Colon (tissue), 2 donors: Measurements from ENCODE around the gene SF3A2.
"Not testable (repeated sequence)": the region's sequence is repeated elsewhere in the genome, so short reads cannot be mapped to it uniquely, and the experiment has no call there.

Experiments
- FAIRE-seq: peaks from 2 replicates; lab custom pipeline; 2012; peaks lifted over from hg19 to GRCh38; lab: Jason Lieb, UNC
- donor health status: control.
- donor health status: control.

SF3A2 gene, protein sequence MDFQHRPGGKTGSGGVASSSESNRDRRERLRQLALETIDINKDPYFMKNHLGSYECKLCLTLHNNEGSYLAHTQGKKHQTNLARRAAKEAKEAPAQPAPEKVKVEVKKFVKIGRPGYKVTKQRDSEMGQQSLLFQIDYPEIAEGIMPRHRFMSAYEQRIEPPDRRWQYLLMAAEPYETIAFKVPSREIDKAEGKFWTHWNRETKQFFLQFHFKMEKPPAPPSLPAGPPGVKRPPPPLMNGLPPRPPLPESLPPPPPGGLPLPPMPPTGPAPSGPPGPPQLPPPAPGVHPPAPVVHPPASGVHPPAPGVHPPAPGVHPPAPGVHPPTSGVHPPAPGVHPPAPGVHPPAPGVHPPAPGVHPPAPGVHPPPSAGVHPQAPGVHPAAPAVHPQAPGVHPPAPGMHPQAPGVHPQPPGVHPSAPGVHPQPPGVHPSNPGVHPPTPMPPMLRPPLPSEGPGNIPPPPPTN

DNA sequence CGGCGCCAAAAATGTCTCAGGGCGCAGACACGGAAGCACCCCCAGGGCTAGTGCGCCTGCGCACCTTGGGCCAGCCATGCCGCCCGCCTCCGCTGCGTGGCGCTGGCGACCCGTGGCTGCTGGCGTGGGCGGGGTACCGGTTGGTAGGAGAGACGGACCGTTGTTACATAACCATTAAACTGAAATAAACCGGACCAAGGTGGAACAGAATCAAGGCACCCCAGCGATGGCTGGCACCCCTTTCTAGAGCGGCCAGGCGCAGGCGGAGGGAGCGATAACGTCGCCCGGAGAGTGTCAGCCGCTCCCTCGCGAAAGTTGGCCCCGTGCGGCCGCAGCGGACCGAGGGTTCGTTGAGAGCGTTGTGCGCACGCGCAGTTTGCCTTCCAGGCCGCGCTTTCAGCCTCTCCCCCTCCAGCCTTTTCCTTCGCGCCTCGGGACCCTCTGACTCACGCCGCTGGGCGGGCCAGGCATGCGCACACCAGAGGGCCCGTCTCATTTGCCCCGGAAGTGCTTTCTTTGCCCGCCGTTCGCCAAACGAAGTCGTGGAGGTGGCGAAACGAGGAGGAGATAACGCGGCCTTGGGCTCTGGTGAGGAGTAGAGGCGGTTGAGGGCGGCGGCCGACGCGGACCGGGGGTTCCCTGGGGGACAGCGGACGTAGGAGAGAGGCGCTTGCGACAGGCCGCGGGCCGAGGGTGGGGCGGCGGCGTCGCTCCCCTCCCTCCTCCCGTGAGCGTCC, at the start of gene SF3A2, which contains the start of gene PLEKHJ1:
TSS of gene SF3A2 (plus strand) at position 511 of the 737 bp plus-strand sequence. CDS start 6,595 bp downstream, outside the sequence.
TSS of gene PLEKHJ1 (minus strand) at position 16 of the 737 bp plus-strand sequence. CDS start 81 bp downstream, outside the sequence.
- FAIRE-seq: no peak

DNA sequence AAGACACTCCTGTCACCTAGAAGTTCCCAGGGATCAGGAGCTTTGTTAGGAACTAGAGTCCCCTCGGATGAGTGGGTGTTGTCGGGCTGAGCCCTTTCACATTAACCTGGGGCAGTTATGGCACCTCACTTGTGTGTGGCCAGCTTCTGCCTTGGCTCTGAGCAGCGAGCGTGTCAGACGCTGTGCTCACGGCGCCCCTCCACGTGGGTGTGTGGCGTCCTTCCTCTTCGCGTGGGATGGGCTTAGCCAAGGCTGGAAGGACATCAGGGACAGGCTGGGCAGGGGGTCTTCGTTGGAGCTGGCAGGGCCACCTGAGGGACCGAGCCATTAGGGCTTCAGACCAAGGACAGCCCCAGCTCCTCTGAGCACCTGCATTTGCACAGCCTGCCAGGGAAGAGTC, 49.5 kb upstream of the SF3A2 start:
- no peak for FAIRE-seq

DNA sequence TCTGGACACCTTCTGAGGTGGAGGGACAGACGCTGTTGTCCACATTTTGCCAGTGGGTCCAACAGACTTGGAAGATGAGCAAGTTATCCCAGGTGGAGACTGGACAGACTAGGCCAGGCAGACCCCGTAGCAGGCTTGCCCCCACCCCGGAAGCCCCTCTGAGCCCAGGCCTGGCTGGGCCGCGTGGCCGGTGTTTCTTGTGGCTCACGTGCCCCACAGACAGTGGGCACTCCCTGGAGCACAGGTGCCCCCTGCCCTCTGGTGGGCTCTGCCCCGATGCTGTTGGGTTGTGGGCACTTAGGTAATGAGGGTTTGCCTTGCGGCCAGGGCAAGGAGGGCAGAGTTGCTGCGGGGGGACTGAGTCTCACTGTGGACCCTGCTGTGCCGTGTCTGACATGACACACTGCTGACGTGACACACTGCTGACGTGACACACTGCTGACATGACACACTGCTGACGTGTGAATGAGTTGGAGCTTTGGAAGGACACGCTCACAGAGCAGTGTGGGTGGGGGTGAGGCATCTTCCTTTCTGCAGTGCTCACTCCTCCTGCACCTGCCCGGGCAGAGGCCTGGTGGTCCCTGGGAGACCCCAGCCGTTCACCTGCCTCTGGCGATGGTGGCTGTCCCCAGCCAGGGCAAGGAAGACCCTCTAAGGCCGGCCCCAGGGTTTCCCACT, 47.8 kb upstream of the SF3A2 start:
- FAIRE-seq: no peak

DNA sequence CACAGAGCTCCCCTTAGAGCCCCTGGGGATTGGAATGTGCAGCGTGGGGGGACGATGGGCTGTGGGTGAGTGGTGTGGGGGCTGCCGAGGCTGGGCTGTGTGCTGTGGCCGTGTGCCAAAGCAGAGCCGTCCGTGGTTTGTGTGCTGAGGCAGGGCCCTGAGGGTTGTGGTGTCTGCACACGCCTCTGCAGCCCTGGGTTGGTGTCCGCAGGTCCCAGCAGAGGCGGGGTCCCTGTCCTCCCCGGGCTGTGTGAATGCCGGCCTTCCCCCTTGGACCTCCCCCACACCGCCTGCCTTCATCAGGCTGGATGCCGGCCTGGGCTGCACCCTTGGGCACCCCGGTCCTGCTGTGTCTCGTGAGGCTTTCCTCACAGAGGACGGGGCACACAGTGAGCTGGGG, 46.7 kb upstream of the SF3A2 start:
- no peak for FAIRE-seq

DNA sequence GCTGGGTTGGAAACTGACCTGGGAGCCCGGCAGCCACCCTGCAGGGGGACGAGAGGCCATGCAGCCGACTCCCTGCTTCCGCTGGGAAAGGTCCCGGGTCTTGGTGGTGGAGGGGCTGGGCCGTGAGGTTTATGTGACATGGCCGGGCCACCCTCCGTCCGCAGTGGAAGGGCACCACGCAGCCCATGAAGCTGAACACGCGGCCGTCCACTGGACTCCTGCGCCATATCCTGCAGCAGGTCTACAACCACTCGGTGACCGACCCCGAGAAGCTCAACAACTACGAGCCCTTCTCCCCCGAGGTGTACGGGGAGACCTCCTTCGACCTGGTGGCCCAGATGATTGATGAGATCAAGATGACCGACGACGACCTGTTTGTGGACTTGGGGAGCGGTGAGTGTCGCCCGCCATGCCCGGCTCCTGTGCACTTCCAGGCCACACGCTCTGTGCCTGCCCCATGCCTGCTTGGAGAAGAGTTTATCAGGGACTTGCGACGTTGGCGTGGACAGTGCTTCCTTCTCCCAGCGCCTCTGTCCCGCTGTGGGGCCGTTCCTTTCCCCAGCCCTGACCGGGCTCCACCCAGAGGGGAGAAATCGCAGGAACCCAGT, 45.7 kb upstream of the SF3A2 start:
- FAIRE-seq: no peak

DNA sequence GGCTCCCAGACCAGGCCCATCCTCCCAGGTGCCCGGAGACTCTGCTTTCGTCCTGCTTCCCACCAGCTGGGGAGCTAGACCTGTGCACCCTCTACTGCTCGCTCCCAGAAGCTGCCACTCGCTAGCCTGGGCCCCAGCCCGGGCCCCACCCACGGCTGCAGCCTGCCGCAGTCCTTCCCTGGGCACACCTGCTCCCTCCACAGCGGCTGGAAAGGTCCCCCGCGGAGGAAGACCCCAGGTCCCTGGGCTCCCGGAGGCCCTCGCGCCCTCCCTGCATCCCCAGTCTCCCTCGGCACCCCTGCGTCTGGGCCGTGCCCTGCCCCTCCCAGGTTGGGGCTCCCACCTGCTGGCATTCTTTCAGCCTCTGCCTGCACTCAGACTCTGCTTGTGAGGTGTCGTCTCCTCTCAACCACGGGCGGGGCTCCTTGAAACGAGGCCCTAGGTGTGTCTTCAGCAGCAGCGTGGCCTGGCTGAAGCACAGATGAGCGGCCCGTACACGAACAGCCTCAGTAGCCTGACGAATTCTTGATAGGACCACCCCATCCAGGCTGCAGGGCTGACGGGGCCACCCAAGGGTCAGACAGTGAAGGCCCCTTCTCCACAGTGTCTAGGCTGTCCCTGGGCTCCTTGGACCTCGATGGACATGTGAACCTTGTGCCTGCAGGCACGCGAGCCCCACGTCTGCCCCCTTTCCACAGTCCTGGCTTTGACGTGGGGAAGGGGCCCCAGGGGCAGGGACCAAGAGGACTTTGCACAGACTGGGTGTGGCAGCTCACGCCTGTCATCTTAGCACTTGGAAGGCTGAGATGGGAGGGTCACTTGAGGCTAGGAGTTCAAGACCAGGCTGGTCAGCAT, 44.9 kb upstream of the SF3A2 start:
- no peak for FAIRE-seq

DNA sequence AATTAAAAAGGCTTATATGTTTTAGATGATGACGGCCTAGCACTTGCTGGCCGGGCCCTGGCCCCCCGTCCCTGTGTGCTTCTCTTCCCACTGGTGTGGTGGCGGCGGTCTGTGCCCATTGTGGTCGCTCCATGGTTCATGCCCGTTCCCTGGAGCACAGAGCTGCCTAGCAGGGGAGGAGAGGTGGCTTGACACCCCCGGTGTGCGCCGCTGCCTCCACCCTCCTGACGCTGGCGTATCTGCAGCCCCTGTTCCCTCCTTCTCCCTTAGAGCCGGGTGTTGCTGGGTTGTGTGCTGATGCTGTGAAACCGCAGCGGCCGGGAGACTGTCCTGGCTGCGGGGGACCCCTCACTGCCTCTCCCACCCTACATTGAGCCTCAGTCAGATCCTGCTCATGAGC, 43.8 kb upstream of the SF3A2 start:
- no peak for FAIRE-seq

DNA sequence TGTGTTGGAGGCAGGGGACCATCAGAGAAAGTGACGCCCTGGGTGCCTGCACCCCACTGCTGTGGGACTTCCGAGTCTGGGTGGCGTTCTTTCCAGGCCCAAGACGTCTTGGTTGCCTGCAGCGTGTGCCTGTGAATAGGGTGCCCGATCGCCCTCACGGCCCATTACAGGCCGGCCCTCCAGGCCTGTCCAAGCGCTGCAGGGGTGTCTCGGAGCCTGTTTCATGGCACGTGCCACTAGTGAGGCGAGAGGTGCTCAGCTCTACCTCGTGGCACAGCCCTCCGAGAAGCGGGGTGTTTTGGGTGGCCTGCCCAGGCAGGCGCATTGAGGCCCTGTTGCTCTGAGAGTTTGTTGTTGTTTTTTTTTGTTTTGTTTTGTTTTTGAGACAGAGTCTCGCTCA, 42.8 kb upstream of the SF3A2 start:
- FAIRE-seq: no peak

DNA sequence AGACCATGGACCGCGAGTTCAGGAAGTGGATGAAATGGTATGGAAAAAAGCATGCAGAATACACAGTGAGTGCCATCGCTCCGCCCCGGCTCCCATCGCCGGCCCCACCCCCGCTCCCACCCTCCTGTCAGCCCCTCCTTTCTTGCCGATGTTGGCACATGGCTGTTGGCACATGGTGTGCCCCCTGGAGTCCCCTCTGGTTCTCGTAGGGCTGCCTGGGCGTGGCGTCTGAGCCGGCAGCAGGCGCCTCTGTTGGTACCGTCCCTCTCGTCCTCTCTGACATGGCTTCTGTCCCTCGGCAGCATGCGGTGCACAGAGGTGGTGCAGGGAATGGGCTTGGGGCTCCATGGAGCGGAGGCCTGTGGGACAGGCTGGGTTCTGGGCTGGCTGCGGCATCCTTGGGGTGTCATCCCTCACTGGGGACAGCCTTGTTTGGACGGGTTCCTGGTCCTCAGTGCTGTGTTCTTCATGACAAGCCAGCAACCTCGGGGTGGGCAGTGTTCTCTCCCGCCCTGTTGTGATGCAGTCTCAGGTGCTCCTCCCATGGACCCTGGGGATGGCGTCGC, 42.0 kb upstream of the SF3A2 start:
- FAIRE-seq: no peak

DNA sequence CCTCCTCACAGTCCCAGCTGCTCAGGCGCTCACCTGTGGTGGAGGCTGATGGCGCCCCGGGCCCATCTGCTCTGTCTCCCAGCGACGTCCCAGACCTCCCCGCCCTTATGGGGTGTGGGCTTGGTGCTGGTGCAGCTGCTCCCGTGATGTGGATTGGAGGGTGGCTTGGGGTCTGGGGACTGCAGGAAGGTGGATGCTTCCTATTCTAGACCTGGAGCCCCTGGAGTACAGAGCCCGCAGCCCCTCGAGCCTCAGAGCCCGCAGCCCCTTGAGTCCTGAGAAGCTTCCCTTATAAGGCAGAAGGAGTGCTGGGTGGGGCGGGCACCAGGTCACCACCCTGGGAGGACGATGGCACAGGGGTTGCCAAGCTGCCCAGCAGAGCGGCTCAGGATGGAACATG, 41.3 kb upstream of the SF3A2 start:
- no peak for FAIRE-seq

DNA sequence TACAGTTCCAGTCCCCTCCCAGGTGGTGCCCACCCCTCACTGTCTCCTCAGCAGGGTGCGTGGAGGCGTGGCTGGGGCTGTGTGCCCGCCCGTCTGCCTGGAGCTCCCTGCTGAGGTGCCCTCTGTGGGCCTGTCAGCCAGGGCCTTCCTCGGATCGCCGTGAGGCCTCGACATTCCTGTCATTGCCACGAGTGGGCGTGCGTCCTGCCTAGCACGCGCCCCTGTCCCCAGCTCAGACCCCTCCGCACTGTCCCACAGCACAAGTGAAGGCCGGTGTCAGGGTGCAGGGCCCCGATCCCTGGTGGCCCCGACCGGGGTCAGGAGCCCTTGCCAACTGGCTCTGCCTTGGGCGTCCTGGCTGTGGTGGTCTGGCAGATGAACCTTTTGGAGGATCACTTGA, 40.7 kb upstream of the SF3A2 start:
- FAIRE-seq: no peak

DNA sequence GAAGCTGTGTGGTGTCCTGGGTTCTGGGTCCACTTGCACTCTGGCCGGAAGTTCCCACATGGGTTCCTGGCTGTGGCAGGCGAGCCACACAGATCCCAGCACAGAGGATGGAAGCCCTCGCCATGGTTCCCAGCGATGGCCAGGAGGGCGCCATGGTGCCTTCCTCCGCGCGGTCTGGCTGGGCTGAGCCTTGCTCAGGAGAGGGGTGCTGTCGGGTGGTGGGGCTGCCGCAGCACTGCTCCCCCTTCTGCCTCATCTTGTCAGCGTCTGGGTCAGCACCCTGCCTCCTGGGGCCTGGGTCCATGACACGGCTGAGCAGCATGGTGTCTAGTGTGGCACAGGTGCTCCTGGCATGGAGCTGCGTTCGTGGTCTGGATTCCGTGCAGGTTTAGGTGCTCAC, 39.4 kb upstream of the SF3A2 start:
- no peak for FAIRE-seq

DNA sequence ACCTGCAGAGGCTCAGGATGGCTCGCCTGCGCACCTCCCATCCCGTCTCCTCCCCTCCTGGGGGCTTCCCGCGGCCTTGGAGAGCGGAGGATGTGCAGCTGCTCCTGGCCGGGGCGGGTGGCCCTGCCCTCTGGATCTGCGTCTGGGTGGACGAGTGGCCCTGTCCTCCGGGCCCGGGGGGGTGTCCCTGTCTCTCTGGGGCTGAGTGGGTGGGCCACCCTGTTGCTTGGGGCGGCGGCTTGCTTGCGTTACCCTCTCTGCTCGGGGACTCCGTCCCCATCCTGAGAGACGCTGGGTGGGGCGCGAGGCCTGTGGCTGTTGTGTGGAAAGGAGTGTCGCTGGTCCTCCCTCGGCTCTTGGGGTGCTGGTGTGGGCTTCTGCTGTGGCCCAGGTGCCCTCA, 38.3 kb upstream of the SF3A2 start:
- FAIRE-seq: no peak

DNA sequence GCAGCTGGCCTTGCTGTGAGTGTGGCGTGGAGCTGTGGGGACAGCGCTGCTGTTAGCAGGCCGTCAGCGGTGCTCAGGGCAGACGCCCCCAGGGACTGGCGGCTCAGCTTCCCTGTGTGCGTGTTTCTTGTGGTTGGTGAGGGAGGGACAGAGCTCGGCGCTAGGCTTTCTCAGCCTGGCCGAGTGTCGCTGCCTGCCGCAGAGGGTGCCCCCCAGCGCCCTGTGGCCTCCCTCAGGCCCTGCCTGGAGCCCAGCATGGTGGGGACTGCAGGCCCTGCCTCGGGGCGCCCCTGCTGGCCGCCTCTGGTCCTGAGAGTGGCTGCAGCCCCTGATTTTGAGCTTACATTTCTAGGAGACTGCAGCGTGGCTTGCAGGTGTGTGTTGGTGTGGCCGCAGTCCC, 37.4 kb upstream of the SF3A2 start:
- FAIRE-seq: no peak

DNA sequence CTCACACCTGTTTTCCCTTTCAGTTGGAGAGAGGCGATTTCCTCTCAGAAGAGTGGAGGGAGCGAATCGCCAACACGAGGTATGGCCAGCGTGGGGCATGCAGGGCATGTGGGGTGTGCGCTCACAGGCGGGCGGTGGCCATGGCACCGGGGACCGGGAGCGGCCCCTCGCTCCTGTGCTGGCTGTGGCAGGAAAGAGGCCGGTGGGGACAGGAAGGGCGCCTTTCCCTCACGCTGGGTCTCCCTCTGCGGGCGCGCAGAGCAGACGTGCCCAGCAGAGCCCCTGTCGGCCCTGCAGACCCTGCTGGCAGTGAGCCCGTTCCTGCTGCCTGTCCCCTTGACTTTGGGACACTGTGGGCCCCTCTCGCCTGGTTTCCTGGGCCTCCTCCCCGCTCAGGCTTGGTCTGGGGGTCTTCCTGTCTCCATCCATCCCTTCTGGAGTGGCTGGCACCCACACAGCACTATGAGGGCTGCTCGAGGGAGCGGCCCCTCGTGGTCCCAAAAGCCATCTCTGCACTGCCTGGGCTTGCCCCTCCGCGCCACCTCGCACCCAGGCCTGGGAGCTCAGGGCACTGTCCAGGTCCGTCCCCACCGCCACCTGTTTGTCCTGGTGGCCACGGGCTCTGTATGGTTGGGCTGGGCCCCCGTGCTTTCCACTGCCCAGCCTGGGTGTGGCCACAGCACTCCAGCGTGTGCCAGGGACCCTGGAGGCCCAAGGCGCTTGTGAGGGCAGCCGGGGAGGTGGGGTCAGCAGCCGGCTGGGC, 36.6 kb upstream of the SF3A2 start:
- FAIRE-seq: no peak

DNA sequence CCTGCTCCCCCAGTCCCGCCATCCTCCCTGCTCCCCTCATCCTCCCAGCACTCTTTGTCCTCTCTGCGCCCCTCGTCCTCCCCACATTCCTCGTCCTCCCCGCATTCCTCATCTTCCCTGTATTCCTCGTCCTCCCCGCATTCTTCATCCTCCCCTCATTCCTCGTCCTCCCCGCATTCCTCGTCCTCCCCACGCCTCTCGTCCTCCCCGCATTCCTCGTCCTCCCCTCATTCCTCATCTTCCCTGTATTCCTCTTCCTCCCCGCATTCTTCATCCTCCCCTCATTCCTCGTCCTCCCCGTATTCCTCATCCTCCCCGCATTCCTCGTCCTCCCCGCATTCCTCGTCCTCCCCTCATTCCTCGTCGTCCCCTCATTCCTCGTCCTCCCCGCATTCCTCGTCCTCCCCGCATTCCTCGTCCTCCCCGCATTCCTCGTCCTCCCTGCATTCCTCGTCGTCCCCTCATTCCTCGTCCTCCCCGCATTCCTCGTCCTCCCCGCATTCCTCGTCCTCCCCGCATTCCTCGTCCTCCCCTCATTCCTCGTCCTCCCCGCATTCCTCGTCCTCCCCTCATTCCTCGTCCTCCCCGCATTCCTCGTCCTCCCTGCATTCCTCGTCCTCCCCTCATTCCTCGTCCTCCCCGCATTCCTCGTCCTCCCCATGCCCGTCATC, 35.9 kb upstream of the SF3A2 start:
- not testable (repeated sequence) for FAIRE-seq

DNA sequence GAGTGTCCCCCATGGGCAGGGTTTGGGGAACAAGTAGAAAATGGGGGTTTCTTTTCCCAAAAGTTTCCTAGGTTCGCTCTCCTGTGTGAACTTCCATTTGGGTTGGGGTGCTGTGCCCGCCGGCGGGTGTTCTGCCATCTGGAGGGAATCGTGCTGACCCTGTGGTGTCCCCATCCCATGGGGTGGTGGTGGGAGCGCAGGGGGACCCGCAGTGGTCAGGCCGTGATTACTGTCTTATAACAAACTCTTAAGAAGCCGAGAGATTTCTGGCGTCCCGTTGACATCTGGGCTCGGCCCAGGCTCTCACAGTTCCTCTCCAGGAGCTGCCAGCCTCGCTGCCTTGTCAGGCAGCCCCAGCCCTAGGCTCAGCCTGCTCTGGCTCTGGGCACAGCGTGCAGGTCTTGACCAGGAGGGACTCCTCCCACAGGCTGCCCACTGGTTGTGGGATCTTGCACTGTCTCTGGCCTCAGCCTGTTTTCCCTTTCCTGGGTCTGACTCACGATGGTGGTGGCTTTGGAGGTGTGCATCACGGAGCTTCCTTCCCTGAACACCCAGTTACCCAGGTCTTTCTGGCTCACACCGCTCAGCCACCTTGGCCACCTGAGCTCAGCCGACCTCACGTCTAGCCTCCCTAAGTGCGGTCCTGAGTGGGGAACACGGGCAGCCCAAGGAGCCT, 35.0 kb upstream of the SF3A2 start:
- FAIRE-seq: no peak

DNA sequence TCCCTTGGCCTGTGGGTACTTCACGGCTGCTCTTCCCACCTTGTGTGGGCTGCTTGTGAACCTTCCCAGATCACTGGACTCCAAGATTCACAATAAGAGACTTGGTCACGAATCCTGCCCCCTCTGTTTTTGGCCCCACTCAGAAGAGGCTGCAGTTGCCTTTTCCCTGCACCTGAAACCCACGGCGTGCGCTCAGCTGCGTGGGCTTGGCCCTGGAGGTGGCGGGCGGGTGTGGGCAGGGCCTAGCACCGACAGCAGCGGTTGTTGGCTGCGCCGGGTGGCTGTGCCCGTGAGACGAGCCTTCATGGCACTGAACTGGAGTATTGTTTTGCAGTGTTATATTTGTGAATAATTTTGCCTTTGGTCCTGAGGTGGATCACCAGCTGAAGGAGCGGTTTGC, 34.3 kb upstream of the SF3A2 start:
- no peak for FAIRE-seq

DNA sequence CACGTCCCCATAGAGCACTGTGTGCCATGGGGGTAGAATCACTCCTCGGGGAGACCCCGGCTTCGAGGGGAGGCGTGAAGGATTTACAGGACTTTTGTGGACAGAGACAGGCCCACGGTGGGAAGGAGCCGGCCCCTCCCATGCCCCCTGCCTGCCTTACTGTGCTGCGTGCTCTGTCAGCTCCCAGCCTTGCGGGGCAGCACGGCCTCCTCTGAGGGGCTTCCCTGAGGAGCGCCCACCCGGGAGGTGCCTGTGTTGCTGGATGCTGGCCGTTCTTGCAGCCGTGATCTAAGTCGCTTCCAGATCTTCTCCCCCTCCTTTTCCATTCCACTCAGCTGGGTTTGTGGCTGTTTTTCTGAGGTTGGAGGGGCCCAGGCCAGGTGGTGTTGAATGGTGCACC, 29.6 kb upstream of the SF3A2 start:
- FAIRE-seq: no peak
